ENCODE measurements around the gene PON1.

- no peak for TF ChIP-seq CTCF (IDR thresholded peaks at IDR 0.05)
- no peak for TF ChIP-seq POLR2A (IDR thresholded peaks at IDR 0.05)
Observed at GRCh38 chr7:95322854-95323253, 1.5 kb downstream of the PON1 start.

All from lower leg skin (tissue), 3 donors.